Stimulated activated CD8-positive, alpha-beta memory T cell treated with anti-CD3 and anti-CD28 coated beads, Interleukin-7, amount 100 ng/mL, for 48 hours (primary cell): ENCODE results near the gene EDC4.
"Not testable (repeated sequence)": the region's sequence is repeated elsewhere in the genome, so short reads cannot be mapped to it uniquely, and the experiment has no call there.

ENCODE experiments used
- DNase-seq, 2 donors: peaks; one replicate each; pipeline ENCODE4 v3.0.0-alpha.2; 2020; ENCODE audit warnings: low read depth in 1 of 2; ENCODE audit errors: extremely low read depth in 1 of 2

Gene EDC4, protein sequence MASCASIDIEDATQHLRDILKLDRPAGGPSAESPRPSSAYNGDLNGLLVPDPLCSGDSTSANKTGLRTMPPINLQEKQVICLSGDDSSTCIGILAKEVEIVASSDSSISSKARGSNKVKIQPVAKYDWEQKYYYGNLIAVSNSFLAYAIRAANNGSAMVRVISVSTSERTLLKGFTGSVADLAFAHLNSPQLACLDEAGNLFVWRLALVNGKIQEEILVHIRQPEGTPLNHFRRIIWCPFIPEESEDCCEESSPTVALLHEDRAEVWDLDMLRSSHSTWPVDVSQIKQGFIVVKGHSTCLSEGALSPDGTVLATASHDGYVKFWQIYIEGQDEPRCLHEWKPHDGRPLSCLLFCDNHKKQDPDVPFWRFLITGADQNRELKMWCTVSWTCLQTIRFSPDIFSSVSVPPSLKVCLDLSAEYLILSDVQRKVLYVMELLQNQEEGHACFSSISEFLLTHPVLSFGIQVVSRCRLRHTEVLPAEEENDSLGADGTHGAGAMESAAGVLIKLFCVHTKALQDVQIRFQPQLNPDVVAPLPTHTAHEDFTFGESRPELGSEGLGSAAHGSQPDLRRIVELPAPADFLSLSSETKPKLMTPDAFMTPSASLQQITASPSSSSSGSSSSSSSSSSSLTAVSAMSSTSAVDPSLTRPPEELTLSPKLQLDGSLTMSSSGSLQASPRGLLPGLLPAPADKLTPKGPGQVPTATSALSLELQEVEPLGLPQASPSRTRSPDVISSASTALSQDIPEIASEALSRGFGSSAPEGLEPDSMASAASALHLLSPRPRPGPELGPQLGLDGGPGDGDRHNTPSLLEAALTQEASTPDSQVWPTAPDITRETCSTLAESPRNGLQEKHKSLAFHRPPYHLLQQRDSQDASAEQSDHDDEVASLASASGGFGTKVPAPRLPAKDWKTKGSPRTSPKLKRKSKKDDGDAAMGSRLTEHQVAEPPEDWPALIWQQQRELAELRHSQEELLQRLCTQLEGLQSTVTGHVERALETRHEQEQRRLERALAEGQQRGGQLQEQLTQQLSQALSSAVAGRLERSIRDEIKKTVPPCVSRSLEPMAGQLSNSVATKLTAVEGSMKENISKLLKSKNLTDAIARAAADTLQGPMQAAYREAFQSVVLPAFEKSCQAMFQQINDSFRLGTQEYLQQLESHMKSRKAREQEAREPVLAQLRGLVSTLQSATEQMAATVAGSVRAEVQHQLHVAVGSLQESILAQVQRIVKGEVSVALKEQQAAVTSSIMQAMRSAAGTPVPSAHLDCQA (N-terminal part only)

DNA sequence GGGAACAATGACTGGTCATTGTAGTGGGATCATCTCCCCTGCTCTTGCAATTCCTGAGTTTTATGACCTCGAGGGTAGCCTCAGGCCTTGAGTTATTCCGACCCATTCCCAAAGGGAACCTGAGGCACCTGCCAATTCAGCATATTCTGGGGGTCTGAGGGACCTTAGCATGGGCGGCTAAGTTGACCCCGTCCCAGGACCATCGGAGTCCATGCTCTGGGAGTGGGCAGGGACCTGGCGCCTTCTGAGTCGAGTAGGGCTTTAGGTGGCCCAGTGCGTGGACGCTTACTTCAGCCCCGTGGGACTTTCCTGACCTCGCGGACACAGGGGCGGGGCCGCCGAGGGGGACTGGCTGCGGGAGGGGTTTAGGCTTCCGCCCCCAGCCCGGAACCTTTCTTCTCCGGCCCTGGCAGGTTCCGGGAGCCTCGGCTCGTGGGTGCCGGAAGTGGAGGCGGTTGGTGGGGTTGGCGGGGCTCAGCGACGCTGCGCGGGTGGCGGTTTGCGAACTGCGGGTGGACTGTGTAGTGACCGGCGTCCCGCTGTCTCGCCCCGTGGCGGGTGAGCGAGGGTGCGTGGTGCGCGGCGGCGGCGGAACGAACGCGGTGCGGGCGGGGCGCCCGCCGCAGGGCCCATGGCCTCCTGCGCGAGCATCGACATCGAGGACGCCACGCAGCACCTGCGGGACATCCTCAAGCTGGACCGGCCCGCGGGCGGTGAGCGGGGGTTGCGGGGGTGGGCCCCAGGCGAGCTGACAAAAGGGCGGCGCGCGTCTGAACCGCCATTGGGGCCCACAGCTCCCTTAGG is at the start of gene EDC4:
EDC4 (plus strand) TSS at position 422 of the 804 bp plus-strand sequence; CDS start at position 632, 210 bp downstream.
- peak; percentile 82 to 85 for DNase-seq

DNA sequence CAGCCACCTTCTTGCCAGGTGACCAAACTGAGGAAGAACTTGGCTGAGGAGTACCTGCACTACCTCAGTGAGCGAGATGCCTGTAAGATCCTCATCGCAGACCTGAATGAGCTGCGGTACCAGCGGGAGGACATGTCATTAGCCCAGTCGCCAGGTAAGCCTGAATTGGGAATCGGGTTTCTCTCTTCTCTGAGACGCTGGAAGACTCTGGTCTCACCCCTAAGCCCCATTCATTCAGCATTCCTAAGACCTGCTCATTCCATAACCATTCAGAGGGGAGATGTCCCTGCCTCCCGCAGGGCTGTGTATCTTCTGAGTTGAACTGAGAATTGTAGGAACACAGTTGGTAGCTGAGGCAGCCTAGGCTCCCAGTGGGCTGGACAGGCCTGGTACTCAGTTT is 47.7 kb upstream of the EDC4 start:
- no peak for DNase-seq

DNA sequence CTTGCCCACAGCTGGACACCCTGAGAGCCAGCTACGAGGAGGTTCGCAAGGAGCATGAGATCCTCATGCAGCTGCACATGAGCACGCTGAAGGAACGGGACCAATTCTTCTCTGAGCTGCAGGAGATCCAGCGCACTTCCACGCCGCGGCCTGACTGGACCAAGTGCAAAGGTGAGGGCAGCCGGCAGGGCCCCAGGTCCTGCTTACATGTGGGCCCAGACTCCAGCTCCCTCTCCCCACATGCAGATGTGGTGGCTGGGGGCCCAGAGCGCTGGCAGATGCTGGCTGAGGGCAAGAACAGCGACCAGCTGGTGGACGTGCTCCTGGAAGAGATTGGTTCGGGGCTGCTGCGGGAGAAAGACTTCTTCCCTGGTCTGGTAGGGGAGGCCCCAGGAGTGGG is 46.9 kb upstream of the EDC4 start:
- DNase-seq, result no peak

DNA sequence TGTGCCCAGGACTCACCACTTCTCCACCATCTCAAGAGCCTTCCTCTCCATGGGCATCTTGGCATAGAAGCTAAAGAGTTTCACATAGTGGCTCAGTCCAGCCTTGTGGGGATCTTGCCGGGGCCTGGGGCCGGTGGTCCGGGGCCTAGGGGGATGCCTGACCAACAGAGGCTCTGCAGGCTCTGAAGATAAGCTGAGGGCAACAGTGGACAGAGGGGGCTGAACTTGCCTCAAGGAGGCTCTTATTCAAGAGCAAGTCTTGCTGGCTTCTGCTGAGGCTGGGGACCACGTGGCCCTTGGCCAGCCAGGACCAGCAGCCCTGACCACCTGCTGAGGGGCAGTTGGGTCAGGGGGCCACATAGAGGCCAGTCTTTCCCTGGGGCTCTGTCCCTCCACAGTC is 44.2 kb upstream of the EDC4 start:
- no peak for DNase-seq

DNA sequence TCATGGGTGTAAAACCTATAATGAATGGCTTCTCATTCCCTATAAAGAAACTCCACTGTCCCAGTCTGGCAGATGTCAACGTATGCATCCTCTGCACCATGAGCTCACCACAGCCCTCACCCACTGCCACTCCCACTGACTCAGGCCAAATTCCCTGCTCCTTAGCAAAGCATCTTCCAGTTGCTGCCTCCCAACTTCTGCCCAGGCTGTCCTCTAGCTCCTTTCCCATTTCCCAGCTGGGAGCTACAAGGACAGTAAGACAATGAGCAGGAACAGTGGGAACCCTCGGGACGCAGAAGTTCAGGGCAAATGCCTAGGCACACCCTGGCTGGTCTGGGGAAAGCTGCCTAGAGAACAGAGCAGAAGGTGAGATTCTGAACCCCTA is 39.8 kb upstream of the EDC4 start:
- no peak for DNase-seq

DNA sequence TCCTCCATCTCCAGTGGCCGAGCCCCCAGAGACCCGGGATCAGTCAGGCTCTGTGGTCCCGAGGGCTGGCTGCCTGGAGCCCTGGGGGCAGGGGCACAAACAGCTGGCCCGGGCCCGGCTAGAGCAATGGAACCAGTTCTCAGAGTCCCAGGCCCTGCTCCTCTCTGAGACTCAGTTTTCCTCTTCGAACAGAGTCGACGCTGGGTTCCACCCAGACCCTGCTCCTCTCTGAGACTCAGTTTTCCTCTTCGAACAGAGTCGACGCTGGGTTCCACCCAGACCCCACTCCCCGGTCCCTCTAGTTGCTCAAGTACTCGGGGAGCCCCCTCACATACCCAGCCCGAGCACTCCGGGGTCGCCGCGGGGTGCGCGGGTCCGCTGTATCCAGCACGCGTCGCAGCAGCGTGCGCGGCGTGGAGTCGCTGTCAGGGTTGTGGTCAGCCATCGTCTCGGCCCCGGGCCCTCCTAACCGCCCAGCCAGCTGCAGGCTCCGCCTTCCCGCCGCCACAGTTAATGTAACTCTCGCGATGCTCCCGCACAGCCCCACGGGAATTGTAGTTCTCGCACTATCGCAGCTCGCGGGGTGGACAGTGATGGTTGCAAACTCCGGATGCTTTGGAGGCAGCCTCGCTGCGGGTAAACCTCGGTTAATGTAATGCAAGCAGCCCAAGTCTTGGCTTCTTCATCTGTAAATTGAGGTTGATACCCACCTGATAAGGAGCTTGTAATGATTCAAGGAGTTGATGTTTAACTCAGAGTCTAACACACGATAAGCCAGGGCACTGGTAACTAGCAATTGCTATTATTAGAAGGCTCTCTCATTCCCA is 39.2 kb upstream of the EDC4 start:
- peak; percentile 78 to 91 for DNase-seq

DNA sequence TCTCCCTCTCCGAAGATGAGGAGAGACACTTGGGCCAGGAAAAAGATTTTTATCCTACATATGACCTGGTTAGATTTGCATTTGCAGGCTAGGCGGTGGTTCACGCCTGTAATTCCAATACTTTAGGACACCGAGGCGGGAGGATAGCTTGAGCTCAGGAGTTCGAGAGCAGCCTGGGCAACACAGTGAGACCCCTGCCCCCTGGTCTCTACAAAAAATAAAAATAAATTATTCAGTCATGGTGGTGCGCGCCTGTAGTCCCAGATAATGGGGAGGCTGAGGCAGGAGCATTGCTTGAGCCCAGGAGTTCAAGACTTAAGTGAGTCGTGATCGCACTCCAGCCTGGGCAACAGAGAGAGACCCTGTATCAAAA is 38.6 kb upstream of the EDC4 start:
- DNase-seq, result no peak

DNA sequence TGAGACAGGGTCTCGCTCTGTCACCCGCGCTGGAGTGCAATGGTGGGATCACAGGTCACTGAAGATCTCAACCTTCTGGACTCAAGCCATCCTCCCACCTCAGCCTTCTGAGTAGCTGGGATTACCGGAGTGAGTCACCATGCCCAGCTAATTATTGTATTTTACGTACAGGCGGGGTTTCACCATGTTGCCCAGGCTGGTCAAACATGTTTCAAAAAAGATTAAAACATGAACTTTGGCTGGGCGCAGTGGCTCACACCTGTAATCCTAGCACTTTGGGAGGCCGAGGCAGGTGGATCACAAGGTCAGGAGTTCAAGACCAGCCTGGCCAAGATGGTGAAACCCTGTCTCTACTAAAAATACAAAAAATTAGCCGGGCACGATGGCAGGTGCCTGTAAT is 35.7 kb upstream of the EDC4 start:
- DNase-seq, result not testable (repeated sequence)

DNA sequence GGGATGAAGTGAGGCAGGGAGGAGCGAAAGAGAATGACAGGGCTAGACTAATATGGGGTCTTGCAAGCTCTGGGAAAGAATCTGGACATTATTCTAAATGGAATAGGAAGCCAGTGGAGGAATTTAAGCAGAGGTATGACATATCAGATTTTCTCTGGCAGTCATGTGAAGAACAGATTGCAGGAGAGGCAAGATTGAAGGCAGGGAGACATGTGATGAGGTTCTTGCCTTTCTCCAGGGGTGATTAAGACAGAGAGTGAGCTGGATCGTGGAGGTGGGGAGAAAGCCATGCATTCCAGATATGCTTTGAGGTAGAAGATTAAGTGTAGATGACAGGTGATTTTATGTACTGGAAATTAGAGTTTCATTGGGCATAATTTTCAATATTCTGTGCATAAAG is 35.0 kb upstream of the EDC4 start:
- DNase-seq, result no peak

DNA sequence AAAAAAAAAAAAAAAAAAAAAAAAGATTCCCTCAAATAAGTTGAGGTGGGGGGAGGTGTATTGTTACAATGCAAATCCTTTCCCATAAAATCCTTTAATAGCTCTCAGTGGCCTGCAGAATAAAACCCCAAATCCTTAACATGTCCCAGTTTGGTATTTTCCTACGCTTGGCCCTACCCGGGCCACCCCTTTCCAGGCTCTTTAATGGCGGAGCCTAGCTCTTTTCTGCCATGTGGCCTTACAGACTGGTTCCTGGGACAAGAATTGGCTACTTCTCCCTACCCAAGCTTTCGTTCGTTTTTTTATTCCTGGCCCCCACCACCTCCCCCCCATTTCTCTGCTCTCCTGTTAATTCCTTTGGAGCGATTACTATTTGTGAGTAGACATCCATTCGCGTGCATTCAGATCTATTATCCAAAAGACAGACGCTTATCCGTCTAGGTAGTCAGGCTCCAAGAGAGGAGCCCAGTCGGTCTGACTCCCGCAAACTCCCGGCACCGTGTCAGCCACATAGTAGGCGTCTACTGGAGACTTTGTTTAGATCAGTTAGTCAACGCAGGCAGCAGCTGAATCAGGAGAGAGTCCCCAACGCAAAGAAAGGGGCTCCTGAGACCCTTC is 31.5 kb upstream of the EDC4 start:
- no peak for DNase-seq

DNA sequence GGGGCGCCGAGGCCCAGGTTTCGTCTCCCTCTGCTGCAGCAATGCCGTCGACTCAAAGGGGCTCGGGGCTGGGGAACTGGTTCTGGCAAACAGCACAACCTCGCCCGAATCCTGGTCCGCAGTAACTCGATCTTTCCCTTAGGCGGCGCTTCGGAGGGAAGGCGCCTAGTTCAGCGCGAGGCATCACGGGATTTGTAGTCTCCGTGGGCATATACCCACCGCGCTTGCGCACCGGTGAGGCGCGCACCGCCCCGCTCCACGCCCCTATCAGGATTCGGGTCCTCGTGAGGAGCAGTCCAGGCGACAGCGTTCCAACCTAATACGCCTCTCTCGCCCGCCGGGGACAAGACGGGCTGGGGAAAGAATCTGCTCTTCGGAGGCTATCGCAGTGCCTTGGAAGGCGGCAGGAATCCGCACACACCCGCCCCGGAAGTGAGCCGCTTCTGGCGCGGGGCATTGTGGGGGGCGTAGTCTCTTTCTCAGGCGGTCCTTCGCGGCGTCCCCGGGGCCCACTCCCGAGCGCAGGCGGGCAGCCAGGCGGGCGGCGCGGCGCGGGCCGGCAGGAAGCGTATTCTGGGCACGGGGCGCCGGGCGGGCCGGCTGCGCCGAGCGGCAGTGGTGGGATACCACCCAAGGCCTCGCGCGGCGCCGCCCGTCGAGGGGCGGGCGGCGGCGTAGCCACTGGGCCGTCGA is 30.9 kb upstream of the EDC4 start, which contains the start of gene THAP11:
THAP11 (plus strand) TSS at position 505 of the 693 bp plus-strand sequence. CDS start 235 bp downstream, outside the sequence.
- DNase-seq, result peak; percentile 77 to 90

DNA sequence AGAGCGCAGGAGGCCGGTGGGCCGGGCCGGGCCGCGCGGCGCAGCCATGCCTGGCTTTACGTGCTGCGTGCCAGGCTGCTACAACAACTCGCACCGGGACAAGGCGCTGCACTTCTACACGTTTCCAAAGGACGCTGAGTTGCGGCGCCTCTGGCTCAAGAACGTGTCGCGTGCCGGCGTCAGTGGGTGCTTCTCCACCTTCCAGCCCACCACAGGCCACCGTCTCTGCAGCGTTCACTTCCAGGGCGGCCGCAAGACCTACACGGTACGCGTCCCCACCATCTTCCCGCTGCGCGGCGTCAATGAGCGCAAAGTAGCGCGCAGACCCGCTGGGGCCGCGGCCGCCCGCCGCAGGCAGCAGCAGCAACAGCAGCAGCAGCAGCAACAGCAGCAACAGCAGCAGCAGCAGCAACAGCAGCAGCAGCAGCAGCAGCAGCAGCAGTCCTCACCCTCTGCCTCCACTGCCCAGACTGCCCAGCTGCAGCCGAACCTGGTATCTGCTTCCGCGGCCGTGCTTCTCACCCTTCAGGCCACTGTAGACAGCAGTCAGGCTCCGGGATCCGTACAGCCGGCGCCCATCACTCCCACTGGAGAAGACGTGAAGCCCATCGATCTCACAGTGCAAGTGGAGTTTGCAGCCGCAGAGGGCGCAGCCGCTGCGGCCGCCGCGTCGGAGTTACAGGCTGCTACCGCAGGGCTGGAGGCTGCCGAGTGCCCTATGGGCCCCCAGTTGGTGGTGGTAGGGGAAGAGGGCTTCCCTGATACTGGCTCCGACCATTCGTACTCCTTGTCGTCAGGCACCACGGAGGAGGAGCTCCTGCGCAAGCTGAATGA is 30.1 kb upstream of the EDC4 start:
- DNase-seq, result peak; percentile 40 to 44

DNA sequence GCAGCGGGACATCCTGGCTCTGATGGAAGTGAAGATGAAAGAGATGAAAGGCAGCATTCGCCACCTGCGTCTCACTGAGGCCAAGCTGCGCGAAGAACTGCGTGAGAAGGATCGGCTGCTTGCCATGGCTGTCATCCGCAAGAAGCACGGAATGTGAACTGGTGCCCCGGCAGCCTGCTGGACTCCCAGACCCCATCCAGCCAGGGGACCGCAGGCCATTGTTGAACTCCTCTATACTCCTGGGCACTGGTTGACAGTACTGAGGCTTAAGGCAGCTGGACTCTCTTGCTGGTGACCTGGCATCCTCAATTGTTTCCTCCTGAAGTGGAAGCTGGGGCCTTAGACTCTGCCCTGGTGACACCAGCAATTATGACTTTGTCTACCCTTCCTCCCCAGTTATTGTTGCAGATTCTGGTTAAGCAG is 29.5 kb upstream of the EDC4 start:
- no peak for DNase-seq

DNA sequence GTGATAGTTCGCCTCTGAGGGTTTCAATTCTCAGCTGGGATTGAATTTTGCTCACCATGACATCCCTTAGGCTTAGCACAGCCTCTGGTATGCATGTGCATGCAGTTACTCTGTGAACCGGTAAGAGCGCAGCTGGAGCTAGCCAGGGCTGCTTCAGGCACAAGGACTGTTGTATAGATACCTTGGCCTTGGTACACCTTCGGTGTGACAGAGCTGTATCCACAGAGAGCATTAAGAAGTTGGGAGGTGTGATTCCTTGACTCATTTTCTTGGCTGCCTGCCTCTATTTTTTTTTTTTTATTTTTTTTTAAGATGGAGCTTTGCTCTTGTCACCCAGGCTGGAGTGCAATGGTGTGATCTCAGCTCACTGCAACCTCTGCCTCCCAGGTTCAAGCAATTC is 28.4 kb upstream of the EDC4 start:
- DNase-seq, result no peak

DNA sequence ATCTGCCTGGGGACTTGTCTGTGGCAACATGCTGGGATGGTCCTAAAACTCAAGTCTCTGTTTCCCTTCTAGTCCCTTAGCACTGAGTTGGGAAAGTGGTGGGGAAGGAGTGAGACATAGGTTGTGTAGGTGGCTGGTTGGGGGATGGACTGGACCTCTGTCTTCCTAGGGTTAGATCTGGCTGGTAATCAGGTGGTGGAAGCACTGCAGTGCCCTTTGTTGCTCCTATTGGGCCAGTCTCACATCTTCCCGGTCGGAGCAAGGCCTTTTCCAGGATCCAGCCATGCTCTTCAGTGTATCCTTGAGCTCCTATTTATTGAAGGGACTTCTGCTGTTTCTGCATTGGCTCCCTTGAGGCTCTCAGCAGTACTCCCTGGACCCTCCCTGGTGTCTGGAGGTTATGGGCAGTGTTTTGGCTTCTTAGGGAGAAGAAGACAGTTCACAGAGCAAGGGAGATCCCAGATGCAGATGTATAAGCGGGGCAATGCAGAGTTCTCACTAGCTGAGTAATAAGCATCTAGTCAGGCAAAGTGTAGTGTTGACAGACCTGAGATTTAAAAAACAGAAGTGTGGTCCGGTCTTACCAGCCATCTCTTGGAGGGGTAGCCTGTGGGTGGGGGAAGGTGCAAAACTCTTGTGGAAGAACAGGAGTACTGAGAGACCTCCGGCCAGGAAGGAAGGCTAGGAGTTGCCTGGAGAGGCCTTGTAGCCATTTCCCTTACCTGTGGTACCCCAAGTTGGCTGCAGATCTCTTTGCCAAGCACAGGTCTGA is 27.4 kb upstream of the EDC4 start:
- DNase-seq, result no peak

DNA sequence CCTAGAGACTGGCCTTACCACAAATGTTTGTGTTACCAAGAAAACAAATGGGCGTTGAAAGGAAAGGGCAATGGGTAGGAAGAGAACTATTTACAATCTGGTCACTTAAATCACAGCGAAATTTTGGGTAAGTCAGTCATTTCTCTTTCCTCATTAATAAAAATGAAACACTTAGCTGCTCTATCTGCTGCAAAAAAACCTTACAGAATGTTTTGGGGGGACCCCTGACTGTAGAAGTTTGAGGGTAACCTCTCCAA is 26.9 kb upstream of the EDC4 start:
- no peak for DNase-seq
